SK-N-SH (cell line): ENCODE data around the gene DENND1C. TPM values are rescaled to one million over a fixed set of nuclear protein-coding genes. Genes with fewer than 3 reads are reported as not detected.

ENCODE experiments used
- CTCF ChIA-PET: fragments of 300-600, 350-600 bp; formaldehyde crosslinking; extraction: SDS; loops from one replicate; lab custom pipeline; 2021; lab: Yijun Ruan, JAX
- POLR2A ChIA-PET: fragments of 350-600 bp; sonication (Branson Sonifier 250); formaldehyde crosslinking; extraction: SDS; loops from one replicate; lab custom pipeline; 2020; ENCODE audit warnings: antibody characterized with exemption, inconsistent platforms; lab: Yijun Ruan, JAX
- DNase-seq: peaks from one replicate; pipeline ENCODE4 v3.0.0; 2012
- H2AFZ ChIP-seq: fragments of 200-600 bp; sonication (generic); 2 replicates; pipeline ENCODE4 v1.8.1; 2016; ENCODE audit warnings: antibody characterized with exemption, mild to moderate bottlenecking, low read depth
- H3F3A ChIP-seq: fragments of 200-600 bp; sonication (generic); replicated peaks from 2 replicates; pipeline ENCODE3; 2016; ENCODE audit warnings: antibody characterized with exemption, mild to moderate bottlenecking; ENCODE audit not compliant: insufficient read depth
- H3K27ac ChIP-seq, 2 experiments: fragments of 200-500 bp in 1 of 2; fragments of 200-600 bp in 1 of 2; sonication (Bioruptor generic) in 1 of 2; sonication (generic), shearing (Covaris generic) in 1 of 2; 2 replicates each; pipeline versions ENCODE4 v1.5.1 to v1.6.1; 2014 to 2016; ENCODE audit warnings: low read depth in 2 of 2, inconsistent platforms in 1 of 2, low read length in 1 of 2, mild to moderate bottlenecking in 1 of 2, mixed read lengths in 1 of 2
- H3K27me3 ChIP-seq: fragments of 200-600 bp; sonication (generic), shearing (Covaris generic); 2 replicates; pipeline ENCODE4 v1.6.1; 2016; ENCODE audit warnings: mixed run types; ENCODE audit not compliant: insufficient read depth
- H3K36me3 ChIP-seq, 2 experiments: fragments of 200-500 bp in 1 of 2; fragments of 200-600 bp in 1 of 2; sonication (Bioruptor generic) in 1 of 2; sonication (generic) in 1 of 2; replicated peaks in 1 of 2; 2 replicates each; pipeline versions ENCODE3 to v1.5.1; 2014 to 2016; ENCODE audit warnings: low read length in 1 of 2, mild to moderate bottlenecking in 1 of 2; ENCODE audit not compliant: insufficient read depth in 2 of 2, control insufficient read depth in 1 of 2
- H3K4me1 ChIP-seq, 2 experiments: fragments of 200-500 bp in 1 of 2; fragments of 200-600 bp in 1 of 2; sonication (Bioruptor generic) in 1 of 2; sonication (generic), shearing (Covaris generic) in 1 of 2; 2 replicates each; pipeline versions ENCODE4 v1.5.1 to v1.6.1; 2014 to 2016; ENCODE audit warnings: low read depth in 1 of 2, low read length in 1 of 2, mixed run types in 1 of 2; ENCODE audit not compliant: insufficient read depth in 2 of 2, control insufficient read depth in 1 of 2
- H3K4me2 ChIP-seq: fragments of 200-600 bp; sonication (generic), shearing (Covaris generic); 2 replicates; pipeline ENCODE4 v1.6.1; 2017; ENCODE audit warnings: mixed run types
- H3K4me3 ChIP-seq, 2 experiments: fragments of 200-500 bp in 1 of 2; fragments of 200-600 bp in 1 of 2; sonication (Bioruptor generic) in 1 of 2; sonication (generic), shearing (Covaris generic) in 1 of 2; 2 replicates each; pipeline versions ENCODE4 v1.5.1 to v1.8.1; 2014 to 2016; ENCODE audit warnings: low read depth in 2 of 2, inconsistent platforms in 1 of 2, low read length in 1 of 2, mild to moderate bottlenecking in 1 of 2, mixed read lengths in 1 of 2, moderate library complexity in 1 of 2
- H3K79me2 ChIP-seq: fragments of 200-600 bp; sonication (generic); 2 replicates; pipeline ENCODE4 v1.8.1; 2017; ENCODE audit warnings: mild to moderate bottlenecking; ENCODE audit not compliant: insufficient read depth
- H3K9ac ChIP-seq: fragments of 200-600 bp; sonication (generic); 2 replicates; pipeline ENCODE4 v1.6.1; 2017; ENCODE audit warnings: mixed run types
- H3K9me2 ChIP-seq: fragments of 200-600 bp; sonication (generic); 2 replicates; pipeline ENCODE4 v1.6.1; 2017; ENCODE audit warnings: mixed run types
- H3K9me3 ChIP-seq: fragments of 200-600 bp; sonication (generic); 2 replicates; pipeline ENCODE4 v1.6.1; 2017; ENCODE audit warnings: mixed run types, mild to moderate bottlenecking, moderate library complexity
- H4K20me1 ChIP-seq: fragments of 200-600 bp; sonication (generic); 2 replicates; pipeline ENCODE4 v1.6.1; 2017; ENCODE audit warnings: mild to moderate bottlenecking, mixed run types; ENCODE audit not compliant: insufficient read depth
- CHD2 ChIP-seq: fragments of 150-350 bp; IDR thresholded peaks from 2 replicates; pipeline ENCODE4 v1.6.1; 2018; ENCODE audit warnings: low read length; ENCODE audit not compliant: partially characterized antibody
- ELF1 ChIP-seq: IDR thresholded peaks from 2 replicates; pipeline ENCODE4 v1.4.0; 2012
- FOSL2 ChIP-seq: IDR thresholded peaks from 2 replicates; pipeline ENCODE4 v1.4.0; 2012; ENCODE audit warnings: low read depth, mild to moderate bottlenecking, moderate library complexity, borderline replicate concordance
- JUND ChIP-seq: IDR thresholded peaks from 2 replicates; pipeline ENCODE4 v1.4.0; 2012
- NRF1 ChIP-seq: IDR thresholded peaks from 2 replicates; pipeline ENCODE4 v1.6.1; 2012; ENCODE audit warnings: low read depth, mild to moderate bottlenecking, low read length
- RAD21 ChIP-seq: IDR thresholded peaks from 2 replicates; pipeline ENCODE4 v1.6.1; 2012; ENCODE audit warnings: mild to moderate bottlenecking, low read length
- RCOR1 ChIP-seq: fragments of 150-350 bp; IDR thresholded peaks from 2 replicates; pipeline ENCODE4 v1.6.1; 2017; ENCODE audit warnings: antibody characterized with exemption, low read length
- SMC3 ChIP-seq: IDR thresholded peaks from 2 replicates; pipeline ENCODE4 v1.6.1; 2012; ENCODE audit warnings: low read depth, low read length, improper control_type of control experiment
- WGBS: methylation state at CpG from one replicate; pipeline ENCODE4 v1.1.6; 2017; ENCODE audit warnings: low lambda C conversion rate; 5-methylcytosine and 5-hydroxymethylcytosine counted together
- polyA plus RNA-seq, 3 experiments: library from polyadenylated mRNA; depleted of rRNA; stranded (reverse); fragments of >200 nt; gene quantifications; 2 replicates each; pipeline ENCODE4 v1.2.3, GENCODE V29; 2012
- small RNA-seq, 7 experiments: library from RNA; depleted of rRNA; stranded (forward); fragments of <200 nt; gene quantifications; one replicate each; pipeline ENCODE3, GENCODE V24; 2012
- TF ChIP-seq, protein P1 (sequence below): fragments of 200-600 bp; sonication (generic); IDR thresholded peaks from 2 replicates; pipeline ENCODE4 v1.6.1; 2017; ENCODE audit warnings: antibody characterized with exemption, mild to moderate bottlenecking, moderate library complexity

The DENND1C gene
- polyA plus RNA-seq, 1 of the 3 experiments (the other 2 are of a cell fraction) = 0.05 TPM

GRCh38 chr19:6417713-6418561 is 63.6 kb downstream of the DENND1C start:
- POLR2A ChIA-PET = no interaction called here
- H3K36me3 ChIP-seq = peaks cover 27 to 84% of the 10 kb centered on the region in 2 experiments

More at GRCh38 chr19:6417713-6418561, 63.6 kb downstream of the DENND1C start:
- Histone ChIP-seq H3K27me3 (no peaks in the 10 kb centered on the region), H3K4me2 (no peak overlapping the region), H4K20me1 (peaks cover 55% of the 10 kb centered on the region), H3K27ac (no peak overlapping the region), H2AFZ (no peak overlapping the region), H3K9me3 (no peaks in the 10 kb centered on the region), H3K4me1 (peaks cover 1 to 4% of the 10 kb centered on the region in 2 experiments; a peak in 1 of 4 replicates), H3K79me2 (peaks cover 49% of the 10 kb centered on the region), H3K9me2 (no peaks in the 10 kb centered on the region), H3F3A (no peaks in the 10 kb centered on the region), H3K9ac (no peak overlapping the region), H3K4me3 (no peak overlapping the region)
- CTCF ChIA-PET = interaction anchor here (0.6 to 1.5 kb wide), 2 partner anchors 25 to 98 kb away, joined by 3 read pairs; partner anchors contain the start of gene GTF2F1
- TF ChIP-seq FOSL2 (no peak), CHD2 (no peak), RCOR1 (no peak), ELF1 (no peak), SMC3 (peak; percentile 43; the same call in 1 of the 2 replicates), RAD21 (peak; percentile 50), JUND (no peak), NRF1 (no peak)
- TF ChIP-seq, protein P1, sequence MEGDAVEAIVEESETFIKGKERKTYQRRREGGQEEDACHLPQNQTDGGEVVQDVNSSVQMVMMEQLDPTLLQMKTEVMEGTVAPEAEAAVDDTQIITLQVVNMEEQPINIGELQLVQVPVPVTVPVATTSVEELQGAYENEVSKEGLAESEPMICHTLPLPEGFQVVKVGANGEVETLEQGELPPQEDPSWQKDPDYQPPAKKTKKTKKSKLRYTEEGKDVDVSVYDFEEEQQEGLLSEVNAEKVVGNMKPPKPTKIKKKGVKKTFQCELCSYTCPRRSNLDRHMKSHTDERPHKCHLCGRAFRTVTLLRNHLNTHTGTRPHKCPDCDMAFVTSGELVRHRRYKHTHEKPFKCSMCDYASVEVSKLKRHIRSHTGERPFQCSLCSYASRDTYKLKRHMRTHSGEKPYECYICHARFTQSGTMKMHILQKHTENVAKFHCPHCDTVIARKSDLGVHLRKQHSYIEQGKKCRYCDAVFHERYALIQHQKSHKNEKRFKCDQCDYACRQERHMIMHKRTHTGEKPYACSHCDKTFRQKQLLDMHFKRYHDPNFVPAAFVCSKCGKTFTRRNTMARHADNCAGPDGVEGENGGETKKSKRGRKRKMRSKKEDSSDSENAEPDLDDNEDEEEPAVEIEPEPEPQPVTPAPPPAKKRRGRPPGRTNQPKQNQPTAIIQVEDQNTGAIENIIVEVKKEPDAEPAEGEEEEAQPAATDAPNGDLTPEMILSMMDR = peak; percentile 57
- peak; percentile 84 for DNase-seq
- WGBS = 83% methylated on average over 14 of the region's 33 CpGs

Small RNAs within 50 kb of the gene (small RNA-seq; reads per million reads assigned to genes)
- 0 reads per million in 7 experiments for gene AC010503.2

Other genes with a start within 250 kb of the DENND1C start
- 12.7 and 19.0 TPM in 2 replicates for gene MLLT1, start 201.8 kb downstream of the DENND1C start, polyA plus RNA-seq (2012; rRNA removed)
- gene ACER1, start 148.2 kb downstream of the DENND1C start, polyA plus RNA-seq (2012; rRNA removed) = not detected in 2 replicates
- 89.7 and 136 TPM in 2 replicates for gene CLPP, start 120.3 kb downstream of the DENND1C start, polyA plus RNA-seq (2012; rRNA removed)
- 37.2 and 46.0 TPM in 2 replicates for gene ALKBH7, start 109.0 kb downstream of the DENND1C start, polyA plus RNA-seq (2012; rRNA removed)
- gene PSPN, start 105.9 kb downstream of the DENND1C start, polyA plus RNA-seq (2012; rRNA removed) = 0.41 and 0.59 TPM in 2 replicates
- 80.1 and 104 TPM in 2 replicates for gene GTF2F1, start 88.6 kb downstream of the DENND1C start, polyA plus RNA-seq (2012; rRNA removed)
- gene KHSRP, start 57.0 kb downstream of the DENND1C start, polyA plus RNA-seq (2012; rRNA removed) = 57.1 and 96.8 TPM in 2 replicates
- gene SLC25A41, start 48.0 kb downstream of the DENND1C start, polyA plus RNA-seq (2012; rRNA removed) = 0.06 and 0.12 TPM in 2 replicates
- 9.4 and 10.9 TPM in 2 replicates for gene SLC25A23, start 22.0 kb downstream of the DENND1C start, polyA plus RNA-seq (2012; rRNA removed)
- not detected in 2 replicates for gene CRB3, start 17.5 kb downstream of the DENND1C start, polyA plus RNA-seq (2012; rRNA removed)
- gene TUBB4A, start 20.5 kb upstream of the DENND1C start, polyA plus RNA-seq (2012; rRNA removed) = 2.3 and 4.5 TPM in 2 replicates
- 9.9 and 10.7 TPM in 2 replicates for gene TNFSF9, start 49.2 kb upstream of the DENND1C start, polyA plus RNA-seq (2012; rRNA removed)
- gene CD70, start 109.4 kb upstream of the DENND1C start, polyA plus RNA-seq (2012; rRNA removed) = 117 and 142 TPM in 2 replicates
- gene TNFSF14, start 188.4 kb upstream of the DENND1C start, polyA plus RNA-seq (2012; rRNA removed) = not detected in 2 replicates
- gene C3, start 238.9 kb upstream of the DENND1C start, polyA plus RNA-seq (2012; rRNA removed) = 0.67 and 0.71 TPM in 2 replicates